HG02759 (cell line): ENCODE data around the gene FGF12.

Experiments
- ATAC-seq: cut with Tn5 transposase; IDR thresholded peaks from one replicate; pipeline ENCODE4 v1.9.1; 2021; ENCODE audit warnings: mild to moderate bottlenecking, moderate library complexity; ENCODE audit not compliant: unreplicated experiment

The FGF12 gene

DNA sequence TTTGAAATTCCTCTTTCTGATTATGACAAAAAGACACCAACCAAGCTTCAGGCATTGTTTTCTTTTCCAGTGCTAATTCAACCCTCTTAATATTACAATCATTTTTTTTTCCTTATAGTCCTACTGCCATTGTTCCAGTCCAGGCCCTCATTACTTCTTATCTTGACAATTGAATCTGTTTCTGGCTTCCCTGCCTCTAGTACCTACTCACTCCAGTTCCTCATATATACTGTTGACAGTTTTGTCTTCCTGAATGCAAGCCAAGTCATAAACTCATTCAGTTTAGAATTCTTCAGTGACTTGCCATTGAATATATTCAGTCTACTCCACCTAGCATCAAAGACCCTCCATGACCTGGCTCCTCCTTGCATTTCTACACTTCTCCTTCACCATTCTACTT, 507.4 kb downstream of the FGF12 start:
- no peak for ATAC-seq

DNA sequence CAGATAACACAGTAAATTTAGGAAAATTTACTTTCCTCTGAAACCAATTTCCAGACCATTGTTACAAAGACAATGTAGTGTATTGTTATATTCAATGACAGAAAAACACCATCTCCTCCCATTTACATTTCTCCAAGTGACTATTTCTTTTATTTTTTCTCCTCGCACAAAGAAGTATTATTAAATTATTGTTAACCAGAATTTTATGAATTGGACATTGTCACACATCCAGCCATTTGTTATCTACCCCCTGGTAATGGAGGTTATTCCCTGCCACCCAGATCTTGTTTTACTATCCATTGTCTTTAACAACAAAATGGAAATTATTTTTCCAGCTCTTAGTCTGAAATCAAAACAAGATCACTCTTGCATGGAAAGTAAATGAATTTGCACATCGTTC, 511.3 kb downstream of the FGF12 start:
- no peak for ATAC-seq

DNA sequence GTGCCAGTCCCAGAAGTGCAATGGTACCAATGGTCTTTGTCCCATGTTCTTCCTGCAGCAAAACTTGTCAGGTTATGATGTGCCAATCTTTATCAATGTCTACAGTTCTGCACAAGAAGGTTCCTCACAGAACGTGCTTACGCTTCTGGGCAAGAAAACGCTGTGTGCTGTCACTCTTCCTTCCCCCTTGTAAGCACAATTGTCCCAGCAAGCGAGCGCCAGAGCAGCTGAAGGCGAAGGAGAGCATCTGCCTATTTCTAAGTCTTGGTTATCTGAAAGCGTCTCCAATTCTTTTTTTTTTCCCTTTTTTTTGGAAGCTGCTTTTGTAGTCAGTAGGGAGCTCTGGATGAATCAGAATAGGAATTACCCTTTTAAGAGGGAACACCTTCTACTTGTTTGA, 514.4 kb downstream of the FGF12 start:
- no peak for ATAC-seq

DNA sequence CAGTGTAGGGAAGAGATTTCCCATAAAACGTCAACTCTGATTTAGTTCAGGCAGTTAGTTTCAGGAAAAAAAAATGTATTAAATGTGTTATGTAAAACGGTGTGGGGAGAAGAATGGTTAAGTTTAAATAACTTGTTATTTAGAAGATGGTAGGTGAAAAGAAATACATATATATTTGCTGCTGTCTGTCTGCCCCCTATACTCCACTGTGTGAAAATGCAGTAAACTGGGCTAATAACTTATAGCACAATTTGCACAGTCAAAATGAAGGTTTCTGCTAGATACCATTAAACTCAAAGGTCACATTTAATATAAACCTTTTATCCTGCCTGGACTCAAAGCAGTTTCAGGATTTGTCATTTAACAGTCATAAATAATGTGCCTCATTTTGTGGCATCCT, 515.0 kb downstream of the FGF12 start:
- ATAC-seq, result no peak

DNA sequence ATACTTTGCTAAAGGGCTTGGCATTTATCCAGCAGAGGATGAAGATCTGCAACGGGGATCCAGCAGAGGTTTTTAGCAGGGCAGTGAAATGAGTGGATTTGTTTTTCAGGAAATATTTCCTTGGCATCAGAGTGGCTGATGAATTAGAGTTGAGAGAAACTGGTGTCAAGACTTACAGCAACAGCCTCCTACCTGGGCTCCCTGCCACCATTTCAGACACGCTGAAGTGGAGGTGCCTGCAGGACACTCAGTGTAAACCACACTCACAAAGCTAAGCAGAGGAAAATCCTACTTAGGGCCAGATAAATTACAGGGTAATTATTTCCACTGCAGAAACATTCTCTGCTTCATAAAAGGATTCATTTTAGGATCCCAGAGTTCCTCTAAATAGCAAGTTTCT, 519.7 kb downstream of the FGF12 start:
- no peak for ATAC-seq

DNA sequence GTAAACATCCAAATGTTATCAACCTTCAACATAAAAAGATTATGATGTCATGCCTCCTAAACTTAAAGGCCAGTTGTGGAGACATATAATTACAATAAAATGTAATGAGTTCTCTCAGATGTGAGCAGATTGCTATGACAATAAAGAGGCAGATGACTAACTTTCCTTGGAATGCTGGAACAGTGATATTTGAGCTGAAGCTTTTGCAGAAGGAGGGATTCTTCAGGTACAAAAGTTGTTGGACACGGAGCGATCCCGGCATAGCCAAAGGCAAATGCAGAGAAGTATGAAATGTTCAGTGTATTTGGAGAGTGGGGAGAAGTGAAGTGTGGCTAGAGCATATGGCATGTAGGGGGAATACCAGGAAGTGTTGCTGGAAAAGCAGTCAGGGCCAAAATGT, 520.1 kb downstream of the FGF12 start:
- ATAC-seq, result no peak

DNA sequence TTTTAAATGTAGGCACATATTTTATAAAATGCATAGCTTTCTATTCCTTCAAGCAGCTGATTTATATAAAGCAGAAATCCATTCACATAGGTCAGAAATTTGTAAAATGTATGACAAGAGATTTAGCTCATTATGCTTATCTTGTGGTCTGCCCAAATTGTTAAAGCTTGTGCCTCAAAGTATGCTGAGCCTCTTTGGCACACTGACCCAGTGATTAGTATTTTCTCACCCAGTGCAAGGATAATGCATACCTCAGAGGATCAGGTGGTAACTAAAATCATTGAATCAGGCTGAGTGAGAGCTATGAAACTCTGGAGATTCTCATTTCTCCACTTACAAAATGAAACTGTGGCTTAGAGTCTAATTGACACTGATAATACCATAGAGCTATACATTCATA, 533.3 kb downstream of the FGF12 start:
- ATAC-seq, result no peak

DNA sequence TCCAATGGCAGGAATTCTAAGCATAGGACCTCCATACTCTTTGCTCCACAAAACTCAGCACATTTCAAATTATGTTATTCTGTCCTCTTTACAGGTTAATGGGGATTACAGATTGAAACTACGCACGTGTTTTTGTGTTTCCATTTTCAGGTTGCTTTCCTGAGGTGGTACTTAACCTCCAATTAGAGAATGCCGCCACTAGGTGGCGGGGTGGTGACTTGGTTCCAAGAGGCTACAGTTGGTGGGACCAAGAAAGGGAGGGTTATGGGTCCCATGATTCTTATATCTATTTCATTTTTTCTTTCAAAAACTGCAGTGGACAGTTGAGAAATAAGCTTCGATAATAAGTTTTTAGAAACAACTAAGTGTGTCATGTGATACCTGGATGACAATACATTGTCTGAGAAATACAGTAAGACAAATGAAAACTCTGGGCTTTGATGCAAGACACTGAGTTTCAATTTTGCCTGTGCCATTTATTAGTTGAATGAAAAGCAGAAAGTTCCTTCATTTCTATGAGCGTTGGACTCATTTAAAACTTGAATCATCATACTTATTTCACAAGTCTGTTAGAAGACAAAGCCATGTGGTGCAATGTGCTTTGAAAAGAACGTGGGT, 539.0 kb downstream of the FGF12 start:
- ATAC-seq, result peak; percentile 96

DNA sequence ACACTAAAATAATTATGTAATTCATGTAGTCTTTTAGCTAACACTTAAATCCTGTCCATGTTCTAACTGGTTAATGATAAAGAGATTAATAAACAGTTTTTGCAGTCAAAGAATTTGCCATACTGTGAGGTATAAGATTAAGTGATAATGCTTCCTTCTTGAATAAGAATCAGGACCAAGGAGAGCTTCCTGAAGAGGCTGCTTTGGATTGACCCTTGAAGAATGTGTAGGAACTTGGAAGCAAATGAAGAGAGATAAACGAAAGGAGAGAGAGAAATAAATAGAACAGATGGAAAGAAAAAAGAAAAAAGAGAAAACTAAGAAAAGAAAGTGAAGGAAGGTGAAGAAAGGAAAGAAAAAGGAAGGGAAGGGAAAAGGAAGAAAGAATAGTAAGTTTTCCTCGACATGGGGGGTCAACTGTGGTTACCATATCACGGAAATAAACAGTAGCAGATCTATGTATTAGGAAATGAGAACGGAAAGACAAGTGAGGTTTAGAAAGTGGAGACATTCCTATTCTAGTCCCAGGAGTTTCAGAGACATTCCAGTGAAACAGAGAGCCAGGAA, 539.8 kb downstream of the FGF12 start:
- ATAC-seq, result no peak

DNA sequence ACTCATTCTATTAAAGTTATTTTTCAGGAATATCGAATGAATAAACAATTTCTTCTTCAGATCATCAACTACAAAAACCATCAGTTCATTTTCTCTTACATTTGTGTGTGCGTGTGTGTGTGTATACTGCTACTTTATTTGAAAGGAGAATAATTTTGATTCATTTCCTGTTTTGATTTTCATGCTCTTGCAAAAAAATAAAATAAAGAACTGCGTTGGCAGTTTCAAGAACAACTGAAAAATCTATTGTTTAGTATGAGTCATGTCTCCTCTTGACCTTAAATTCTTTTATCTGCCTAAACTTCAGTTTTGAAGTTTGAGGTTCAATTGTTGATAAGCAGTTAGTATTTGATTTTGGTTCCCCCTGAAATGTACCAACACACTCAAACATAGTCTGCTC, 540.8 kb downstream of the FGF12 start:
- ATAC-seq, result no peak

DNA sequence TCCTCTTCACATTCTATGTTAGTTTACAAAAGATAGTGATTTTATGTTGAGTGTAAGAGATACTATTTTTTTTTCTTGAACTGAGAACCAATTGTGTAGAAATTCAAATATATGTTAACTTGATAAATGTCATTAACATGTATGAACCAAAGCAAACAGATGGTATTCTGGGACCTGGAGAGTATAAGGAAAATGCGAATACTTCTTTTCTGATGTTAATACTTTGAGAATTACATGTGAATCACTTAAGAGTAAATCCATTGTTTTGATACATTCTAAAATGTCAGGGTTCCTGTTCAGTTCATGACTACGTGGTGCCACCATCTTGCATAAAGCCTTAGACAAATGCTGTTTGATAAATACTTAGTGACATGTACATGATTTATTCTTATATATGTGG, 541.3 kb downstream of the FGF12 start:
- no peak for ATAC-seq

DNA sequence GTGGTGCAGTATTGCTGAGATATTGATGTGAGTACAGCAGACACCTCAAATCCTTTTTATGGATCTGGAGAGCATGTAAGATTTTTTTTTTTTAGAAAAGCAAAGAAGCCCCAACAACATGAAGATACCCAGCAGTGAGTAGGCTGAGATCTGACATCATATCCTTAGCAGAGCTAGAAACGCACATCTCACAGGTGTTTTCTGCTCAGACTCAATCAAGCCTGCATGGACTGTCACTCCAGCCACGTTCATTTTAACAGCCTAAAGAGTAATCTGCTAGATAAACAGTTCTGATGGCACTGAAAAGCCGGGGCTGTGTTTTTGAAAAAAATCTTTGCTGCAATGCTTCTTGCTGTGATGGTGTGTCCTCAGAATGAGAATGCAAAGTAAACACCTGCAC, 544.2 kb downstream of the FGF12 start:
- no peak for ATAC-seq

DNA sequence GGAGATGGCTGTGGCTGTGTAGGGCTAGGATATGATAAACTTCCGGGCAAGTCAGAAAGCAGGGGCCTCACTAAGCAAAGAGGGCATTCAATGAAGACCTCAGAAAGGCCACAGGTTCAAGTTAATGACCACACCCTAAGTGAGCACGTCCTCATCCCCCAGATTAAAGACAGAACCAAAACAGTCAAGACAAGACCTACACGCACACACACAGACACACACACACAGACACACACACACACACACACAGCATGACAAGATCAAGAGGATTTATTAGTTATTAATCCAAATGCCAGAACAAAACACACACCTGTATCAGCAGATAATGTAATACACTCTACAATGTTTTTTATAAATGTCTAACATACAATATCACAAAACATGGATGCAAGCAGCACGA, 546.2 kb downstream of the FGF12 start:
- ATAC-seq, result no peak

DNA sequence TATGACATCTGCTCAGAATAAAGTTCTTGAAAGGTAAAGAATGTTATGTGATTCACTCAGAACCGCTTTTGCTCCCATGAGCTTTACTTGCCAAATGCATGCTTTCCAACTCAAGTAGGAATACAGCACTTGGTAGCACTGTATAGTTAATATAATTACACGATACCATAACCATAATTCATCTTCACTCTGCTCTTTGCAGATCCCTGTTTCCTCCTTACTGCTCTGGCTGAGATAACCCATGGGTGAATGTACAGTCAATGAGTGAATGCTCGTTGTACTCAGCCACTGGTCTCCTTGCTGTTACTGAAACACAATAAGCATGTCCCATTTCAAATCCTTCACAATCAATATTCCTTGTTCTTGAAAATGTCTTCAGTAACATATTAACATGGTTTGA, 550.0 kb downstream of the FGF12 start:
- no peak for ATAC-seq

DNA sequence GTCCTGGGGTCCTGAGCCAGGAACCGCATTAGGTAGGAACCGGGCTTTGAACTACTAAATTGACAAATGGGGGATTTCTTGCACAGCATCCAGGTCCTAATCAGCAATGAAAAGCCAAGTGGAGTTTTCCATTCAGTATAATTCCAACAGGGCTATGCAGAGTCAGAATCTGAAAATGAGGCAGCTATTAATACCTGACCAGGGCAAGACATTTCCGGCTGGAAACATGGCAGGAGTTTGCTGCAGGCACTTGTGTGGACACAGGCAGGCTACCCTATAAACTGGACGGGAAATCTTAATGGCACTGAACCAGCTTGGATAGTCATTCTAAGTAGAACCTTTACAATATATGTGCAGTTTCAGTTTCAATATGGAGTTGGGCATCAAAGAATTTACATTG, 553.1 kb downstream of the FGF12 start:
- ATAC-seq, result no peak

DNA sequence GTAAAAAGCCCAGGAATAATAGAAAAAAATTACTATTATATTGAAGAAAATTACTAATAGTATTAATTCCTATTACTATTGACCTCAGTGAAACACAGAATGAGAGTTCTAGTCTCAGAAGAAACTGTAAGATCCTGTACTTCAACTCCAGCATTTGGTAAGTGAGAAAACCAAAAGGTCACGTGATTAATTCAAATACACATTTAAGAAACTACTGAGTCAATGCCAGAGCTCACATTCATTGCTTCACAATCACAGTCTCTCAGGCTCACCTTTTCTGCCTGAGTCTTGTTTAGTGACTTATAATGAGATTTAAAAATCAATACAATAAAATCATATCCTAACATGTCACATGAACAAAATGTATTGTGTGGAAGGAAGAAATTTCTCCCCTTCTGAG, 556.1 kb downstream of the FGF12 start:
- no peak for ATAC-seq

DNA sequence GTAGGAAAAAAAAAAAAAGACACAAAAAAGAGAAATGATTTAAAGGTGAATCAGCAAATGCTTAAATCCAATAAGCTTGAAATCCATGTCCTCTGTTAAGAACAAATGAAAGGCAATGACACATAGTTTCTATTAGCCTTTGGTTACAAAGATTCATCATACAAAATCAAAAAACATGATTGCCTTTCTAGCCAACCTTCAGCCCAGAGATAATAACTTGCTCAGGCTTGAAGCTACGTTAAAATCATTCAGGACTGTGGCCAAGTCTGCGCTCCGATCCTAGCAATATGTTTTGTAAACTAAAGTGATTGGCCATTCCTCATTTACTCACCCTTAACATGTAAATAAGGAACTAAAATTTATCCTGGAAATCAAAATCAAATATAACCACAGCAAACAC, 556.7 kb downstream of the FGF12 start:
- ATAC-seq, result no peak

DNA sequence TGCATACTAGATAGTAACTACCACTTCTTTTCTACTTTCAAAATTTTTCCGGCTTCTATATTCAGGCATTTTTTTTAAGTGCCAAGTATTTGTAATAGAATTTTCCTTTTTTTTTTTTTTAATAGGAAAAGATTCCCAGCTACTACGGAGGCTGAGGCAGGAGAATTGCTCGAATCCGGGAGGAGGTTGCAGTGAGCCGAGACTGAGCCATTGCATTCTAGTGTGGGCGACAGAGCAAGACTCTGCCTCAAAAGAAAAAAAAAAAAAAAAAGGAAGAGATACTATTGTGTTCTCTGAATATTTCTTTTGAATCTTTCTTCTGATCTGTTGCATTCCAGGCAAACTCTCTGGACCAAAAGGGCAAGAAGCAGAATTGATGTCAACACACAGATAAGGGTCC, 557.3 kb downstream of the FGF12 start:
- no peak for ATAC-seq

DNA sequence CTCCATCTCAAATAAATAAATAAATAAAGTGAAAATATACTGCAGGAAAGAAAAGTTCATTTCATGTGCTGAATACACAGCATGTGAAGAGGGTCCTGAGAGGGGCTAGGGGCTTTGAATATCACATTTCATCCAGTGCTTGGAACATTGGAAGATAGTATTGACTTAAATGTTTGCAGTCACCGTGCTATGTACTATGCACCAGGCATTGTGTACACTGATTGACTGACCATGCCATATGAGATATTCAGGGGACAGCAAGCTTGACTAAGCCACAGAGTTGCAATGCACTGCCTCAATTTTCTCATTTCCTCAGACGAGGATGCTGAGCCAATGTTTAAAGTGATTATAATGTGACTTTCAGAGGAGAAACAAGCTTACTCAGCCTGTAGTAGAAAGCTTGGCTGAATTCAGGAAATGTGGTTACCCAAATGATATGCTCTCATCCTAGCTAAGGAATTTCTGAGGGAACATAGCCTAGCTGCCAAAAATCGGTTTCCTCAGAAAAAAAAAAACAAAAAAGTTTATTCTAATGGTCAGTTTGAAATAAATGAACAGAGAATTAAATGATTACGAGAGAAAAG, 557.9 kb downstream of the FGF12 start:
- ATAC-seq, result no peak

DNA sequence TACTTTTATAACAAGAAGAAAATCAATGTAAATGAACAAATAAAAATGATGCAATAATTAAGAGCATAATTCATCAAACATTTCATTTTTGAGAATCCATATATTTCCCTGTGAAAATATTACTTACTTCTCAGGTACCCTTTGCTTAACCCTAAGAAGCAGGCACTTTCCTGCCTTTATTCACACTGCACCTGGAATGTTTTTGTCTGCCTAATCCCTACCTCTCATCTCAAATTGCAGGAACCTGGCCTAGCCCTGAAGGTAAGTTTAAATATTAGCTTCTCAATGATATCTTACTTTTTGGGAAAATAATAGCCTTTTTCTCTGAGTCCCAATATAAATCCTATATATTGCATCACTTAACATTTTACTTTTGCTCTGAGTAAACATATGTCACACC, 559.1 kb downstream of the FGF12 start:
- no peak for ATAC-seq

DNA sequence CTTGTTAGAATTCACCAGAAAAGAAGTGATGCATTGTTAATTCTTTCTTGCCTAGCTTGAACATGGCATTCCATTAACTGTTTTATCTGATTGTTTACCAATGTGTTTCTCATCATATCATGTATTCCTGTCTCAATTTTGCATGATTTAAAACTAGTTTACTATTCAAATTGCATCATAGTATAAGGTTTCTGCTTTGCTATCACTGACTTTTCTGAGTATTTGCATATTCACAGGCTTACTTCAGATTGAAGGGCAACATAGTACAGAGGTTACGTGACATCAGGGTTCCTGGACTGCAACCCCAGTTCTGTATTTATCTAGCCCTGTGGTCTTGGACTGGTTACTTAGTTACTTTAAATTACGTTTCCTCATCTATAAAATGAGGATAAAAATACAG, 561.8 kb downstream of the FGF12 start:
- ATAC-seq, result no peak

DNA sequence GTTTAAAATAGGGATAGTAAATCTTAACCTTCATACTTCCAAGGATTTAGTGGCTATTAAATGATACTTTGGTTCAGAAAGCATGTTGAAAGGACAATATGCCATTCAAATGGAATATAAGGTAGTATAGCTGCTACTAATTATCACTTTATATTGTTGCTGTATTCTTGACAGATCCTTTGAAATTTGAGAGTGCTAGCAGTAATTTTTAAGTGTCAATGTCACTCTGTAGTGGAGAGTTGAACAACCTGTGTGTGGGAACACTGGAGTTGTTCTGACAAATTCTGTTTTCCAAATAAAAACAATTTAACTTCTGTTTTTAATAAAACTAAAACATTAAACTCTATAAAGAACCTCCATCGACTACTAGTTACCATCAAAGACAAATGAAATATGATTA, 565.7 kb downstream of the FGF12 start:
- ATAC-seq, result no peak

DNA sequence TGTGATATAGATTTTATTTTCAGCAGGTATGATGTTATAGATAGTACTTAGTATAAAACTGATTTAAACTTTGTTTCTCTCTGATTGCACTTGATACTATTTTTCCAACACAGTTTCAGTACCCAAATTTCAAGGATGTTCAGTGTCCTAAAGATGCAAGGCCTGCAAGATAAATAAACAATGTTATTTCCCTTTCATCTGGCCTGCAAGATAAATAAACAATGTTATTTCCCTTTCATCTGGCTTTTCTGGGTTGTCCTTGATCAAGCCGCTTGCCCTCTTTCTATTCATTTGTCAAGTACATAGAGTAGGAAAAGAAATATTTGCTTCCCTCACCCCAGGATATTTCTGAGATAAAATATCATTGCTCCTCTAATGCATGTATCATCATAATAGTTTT, 571.0 kb downstream of the FGF12 start:
- ATAC-seq, result no peak
